Endothelial cell of umbilical vein (primary cell): ENCODE data around the gene LRRC7.

Source experiments
- CTCF ChIP-seq, 2 donors: IDR thresholded peaks; 1 replicate in 1 of 2; 2 replicates in 1 of 2; pipeline ENCODE4 v1.5.1; 2011; ENCODE audit warnings: low read length in 2 of 2, mild to moderate bottlenecking in 2 of 2, moderate library complexity in 2 of 2, control low read depth in 1 of 2, inconsistent platforms in 1 of 2, low read depth in 1 of 2; ENCODE audit not compliant: insufficient read depth in 1 of 2; ENCODE audit errors: extremely low read depth in 1 of 2
- EZH2 ChIP-seq: IDR thresholded peaks from 2 replicates; pipeline ENCODE4 v1.6.1; 2012; ENCODE audit warnings: borderline replicate concordance, low read depth, mild to moderate bottlenecking, moderate library complexity, low read length, inconsistent platforms; ENCODE audit not compliant: severe bottlenecking
- FOS ChIP-seq: IDR thresholded peaks from 2 replicates; pipeline ENCODE4 v1.6.1; 2011; ENCODE audit warnings: mild to moderate bottlenecking, low read length, moderate library complexity, borderline replicate concordance; ENCODE audit not compliant: insufficient read depth
- GATA2 ChIP-seq: IDR thresholded peaks from 2 replicates; pipeline ENCODE4 v1.7.0; 2011; ENCODE audit warnings: low read depth, mild to moderate bottlenecking, moderate library complexity, mixed read lengths, low read length; ENCODE audit not compliant: insufficient read length, insufficient read depth
- JUN ChIP-seq: IDR thresholded peaks from 2 replicates; pipeline ENCODE4 v1.6.1; 2011; ENCODE audit warnings: borderline replicate concordance, low read depth; ENCODE audit not compliant: insufficient read length, insufficient read depth
- POLR2A ChIP-seq: IDR thresholded peaks from 2 replicates; pipeline ENCODE4 v1.6.1; 2012; ENCODE audit warnings: low read depth, mild to moderate bottlenecking, control low read depth, low read length
- POLR2AphosphoS5 ChIP-seq: IDR thresholded peaks from 2 replicates; pipeline ENCODE4 v1.6.1; 2012; ENCODE audit warnings: low read depth, mild to moderate bottlenecking, control low read depth, low read length, moderate library complexity; ENCODE audit not compliant: insufficient read depth

- TF ChIP-seq CTCF (IDR thresholded peaks at IDR 0.05; ENCODE audit: extremely low read depth in 1 of 2, insufficient read depth in 1 of 2, low read depth in 1 of 2, low read length in 2 of 2) (no peak), POLR2A (no peak), GATA2 (no peak), JUN (no peak), POLR2AphosphoS5 (no peak), EZH2 (no peak), FOS (no peak)
Measured at GRCh38 chr1:69643266-69643665, 75.5 kb downstream of the LRRC7 start.
